ENCODE data around the gene AHI1.

GRCh38 chr6:135380793-135381192 lies 116.7 kb downstream of the AHI1 start:
- TF ChIP-seq, protein P1, sequence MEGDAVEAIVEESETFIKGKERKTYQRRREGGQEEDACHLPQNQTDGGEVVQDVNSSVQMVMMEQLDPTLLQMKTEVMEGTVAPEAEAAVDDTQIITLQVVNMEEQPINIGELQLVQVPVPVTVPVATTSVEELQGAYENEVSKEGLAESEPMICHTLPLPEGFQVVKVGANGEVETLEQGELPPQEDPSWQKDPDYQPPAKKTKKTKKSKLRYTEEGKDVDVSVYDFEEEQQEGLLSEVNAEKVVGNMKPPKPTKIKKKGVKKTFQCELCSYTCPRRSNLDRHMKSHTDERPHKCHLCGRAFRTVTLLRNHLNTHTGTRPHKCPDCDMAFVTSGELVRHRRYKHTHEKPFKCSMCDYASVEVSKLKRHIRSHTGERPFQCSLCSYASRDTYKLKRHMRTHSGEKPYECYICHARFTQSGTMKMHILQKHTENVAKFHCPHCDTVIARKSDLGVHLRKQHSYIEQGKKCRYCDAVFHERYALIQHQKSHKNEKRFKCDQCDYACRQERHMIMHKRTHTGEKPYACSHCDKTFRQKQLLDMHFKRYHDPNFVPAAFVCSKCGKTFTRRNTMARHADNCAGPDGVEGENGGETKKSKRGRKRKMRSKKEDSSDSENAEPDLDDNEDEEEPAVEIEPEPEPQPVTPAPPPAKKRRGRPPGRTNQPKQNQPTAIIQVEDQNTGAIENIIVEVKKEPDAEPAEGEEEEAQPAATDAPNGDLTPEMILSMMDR (IDR thresholded peaks at IDR 0.05; ENCODE audit: low read length) = no peak
- no peak for TF ChIP-seq EZH2 (optimal IDR thresholded peaks at IDR 0.05; ENCODE audit: low read depth, low read length)
